Measurements from ENCODE around the gene SND1. TPM values are rescaled to one million over a fixed set of nuclear protein-coding genes. Genes with fewer than 3 reads are reported as not detected.

SND1 gene
- total RNA-seq, 2 donors from 2014 or later, result 91.0 to 111 TPM

DNA sequence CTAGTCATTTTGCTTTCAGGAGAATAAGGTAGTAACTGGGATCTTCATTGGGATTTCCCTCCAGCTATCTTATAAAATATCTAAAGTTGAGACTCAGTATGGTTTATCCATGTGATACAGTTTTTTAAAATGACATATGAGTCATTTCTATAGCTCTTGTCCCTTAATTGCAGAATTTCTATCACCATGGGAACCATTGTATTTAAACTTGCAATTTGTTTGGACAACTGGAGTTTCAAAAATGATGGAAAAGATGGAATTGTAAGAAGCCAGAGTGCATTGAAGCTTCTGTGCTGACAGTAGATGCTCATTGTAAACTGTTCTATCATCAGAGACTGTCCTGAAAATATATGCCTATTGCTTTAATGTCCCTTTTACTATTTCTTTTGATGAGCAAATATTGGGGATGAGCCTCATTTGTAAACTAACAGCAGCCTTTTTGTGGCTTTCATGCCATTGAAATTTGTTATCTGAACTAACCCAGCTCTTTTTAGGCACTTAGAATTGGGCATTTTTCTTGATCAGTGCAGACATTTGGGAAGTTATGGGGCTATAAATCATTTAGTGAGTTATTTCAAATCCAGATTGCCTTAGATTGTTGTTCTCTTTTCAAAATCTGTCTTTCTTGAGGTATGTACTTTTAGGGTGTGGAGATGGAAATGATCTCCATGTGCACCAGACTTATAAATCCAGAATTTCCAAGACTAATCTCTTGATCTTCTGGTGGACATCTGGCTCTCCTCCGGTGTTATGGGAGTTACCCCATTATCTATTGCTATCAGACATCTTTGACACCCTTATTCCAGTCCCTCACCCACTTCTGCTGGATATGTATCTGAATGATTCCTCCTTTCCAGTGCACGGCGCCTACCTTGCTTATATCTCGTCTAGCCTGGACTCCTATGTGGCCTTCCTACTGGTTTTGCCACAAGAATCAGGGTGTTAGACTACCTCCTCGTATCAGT lies 159.0 kb downstream of the SND1 start:
- DNase-seq (ENCODE audit: low spot score) (no peak), ATAC-seq (ENCODE audit: insufficient number of reproducible peaks, low FRiP score, low read depth) (no peak)
- TF ChIP-seq, protein P1, sequence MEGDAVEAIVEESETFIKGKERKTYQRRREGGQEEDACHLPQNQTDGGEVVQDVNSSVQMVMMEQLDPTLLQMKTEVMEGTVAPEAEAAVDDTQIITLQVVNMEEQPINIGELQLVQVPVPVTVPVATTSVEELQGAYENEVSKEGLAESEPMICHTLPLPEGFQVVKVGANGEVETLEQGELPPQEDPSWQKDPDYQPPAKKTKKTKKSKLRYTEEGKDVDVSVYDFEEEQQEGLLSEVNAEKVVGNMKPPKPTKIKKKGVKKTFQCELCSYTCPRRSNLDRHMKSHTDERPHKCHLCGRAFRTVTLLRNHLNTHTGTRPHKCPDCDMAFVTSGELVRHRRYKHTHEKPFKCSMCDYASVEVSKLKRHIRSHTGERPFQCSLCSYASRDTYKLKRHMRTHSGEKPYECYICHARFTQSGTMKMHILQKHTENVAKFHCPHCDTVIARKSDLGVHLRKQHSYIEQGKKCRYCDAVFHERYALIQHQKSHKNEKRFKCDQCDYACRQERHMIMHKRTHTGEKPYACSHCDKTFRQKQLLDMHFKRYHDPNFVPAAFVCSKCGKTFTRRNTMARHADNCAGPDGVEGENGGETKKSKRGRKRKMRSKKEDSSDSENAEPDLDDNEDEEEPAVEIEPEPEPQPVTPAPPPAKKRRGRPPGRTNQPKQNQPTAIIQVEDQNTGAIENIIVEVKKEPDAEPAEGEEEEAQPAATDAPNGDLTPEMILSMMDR (IDR thresholded peaks at IDR 0.05), result no peak
- H3K9me3 ChIP-seq, result no peaks in the 10 kb centered on the region
- H3K36me3 ChIP-seq, result no peaks in the 10 kb centered on the region
- H3K4me3 ChIP-seq, result no peak overlapping the region
- H3K4me1 ChIP-seq (ENCODE audit: control insufficient read depth in 1 of 2, low read depth in 2 of 2), result peaks cover 4 to 10% of the 10 kb centered on the region in 2 donors
- H3K27ac ChIP-seq, result no peak overlapping the region
- no peaks in the 10 kb centered on the region for H3K27me3 ChIP-seq (replicated peaks; ENCODE audit: insufficient read depth)

DNA sequence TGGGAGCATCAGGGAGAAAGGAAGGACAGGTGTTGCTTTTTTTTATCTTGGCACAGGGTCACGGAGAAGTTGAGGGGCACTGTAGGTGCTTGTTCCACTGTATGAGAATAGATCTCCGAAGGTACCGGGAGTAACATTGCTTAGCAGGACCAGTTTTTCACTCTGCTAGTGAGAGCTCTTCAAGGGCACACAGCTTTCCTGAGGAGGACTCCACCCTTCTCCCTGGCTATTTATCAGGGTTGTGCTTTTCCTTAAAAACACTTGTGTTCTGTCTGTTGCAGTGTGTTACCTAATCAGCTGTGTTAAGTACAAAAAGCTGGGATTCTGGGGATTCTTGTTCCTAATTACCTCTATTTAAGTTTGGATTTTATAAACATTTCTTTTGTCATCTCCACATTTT lies 160.5 kb downstream of the SND1 start:
- Histone ChIP-seq H3K4me3 (no peak overlapping the region), H3K27ac (no peak overlapping the region), H3K36me3 (no peaks in the 10 kb centered on the region), H3K27me3 (replicated peaks; ENCODE audit: insufficient read depth) (no peaks in the 10 kb centered on the region), H3K9me3 (no peaks in the 10 kb centered on the region), H3K4me1 (ENCODE audit: control insufficient read depth in 1 of 2, low read depth in 2 of 2) (peaks cover 4 to 10% of the 10 kb centered on the region in 2 donors)
- TF ChIP-seq, protein P1 (IDR thresholded peaks at IDR 0.05), result no peak
- ATAC-seq (ENCODE audit: insufficient number of reproducible peaks, low FRiP score, low read depth) (no peak), DNase-seq (ENCODE audit: low spot score) (no peak)

DNA sequence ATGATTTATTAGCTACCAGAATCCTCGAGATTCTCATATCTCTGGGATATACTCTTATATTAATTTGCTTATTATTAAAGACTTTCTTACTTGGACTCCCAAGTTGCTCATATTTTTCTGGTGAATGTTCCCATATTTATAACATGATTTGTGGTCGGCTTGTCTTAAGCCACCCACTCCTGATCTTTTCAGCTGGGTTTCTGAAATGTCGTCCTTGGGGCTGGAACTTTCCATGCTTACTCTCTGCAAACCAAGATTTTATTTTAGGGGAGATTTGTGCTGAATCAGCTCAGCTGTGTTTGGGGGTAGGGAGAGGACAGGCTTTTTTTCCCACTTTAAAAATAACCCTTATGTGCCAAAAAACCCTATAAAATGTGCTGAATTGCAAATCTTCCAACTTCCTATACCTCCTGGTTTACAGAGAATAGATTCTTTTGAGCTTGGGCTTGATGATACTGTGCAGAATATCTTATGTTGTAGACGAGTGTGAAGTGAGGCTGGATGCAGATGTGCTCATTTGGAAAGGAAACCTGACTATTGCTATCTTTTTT lies 162.1 kb downstream of the SND1 start:
- H3K36me3 ChIP-seq, result no peaks in the 10 kb centered on the region
- H3K4me1 ChIP-seq (ENCODE audit: control insufficient read depth in 1 of 2, low read depth in 2 of 2), result peaks cover 4 to 10% of the 10 kb centered on the region in 2 donors
- no peaks in the 10 kb centered on the region for H3K9me3 ChIP-seq
- H3K27me3 ChIP-seq (replicated peaks; ENCODE audit: insufficient read depth), result no peaks in the 10 kb centered on the region
- ATAC-seq (ENCODE audit: insufficient number of reproducible peaks, low FRiP score, low read depth) (no peak), DNase-seq (ENCODE audit: low spot score) (no peak)
- TF ChIP-seq, protein P1 (IDR thresholded peaks at IDR 0.05), result no peak
- H3K27ac ChIP-seq, result no peak overlapping the region
- H3K4me3 ChIP-seq, result no peak overlapping the region

DNA sequence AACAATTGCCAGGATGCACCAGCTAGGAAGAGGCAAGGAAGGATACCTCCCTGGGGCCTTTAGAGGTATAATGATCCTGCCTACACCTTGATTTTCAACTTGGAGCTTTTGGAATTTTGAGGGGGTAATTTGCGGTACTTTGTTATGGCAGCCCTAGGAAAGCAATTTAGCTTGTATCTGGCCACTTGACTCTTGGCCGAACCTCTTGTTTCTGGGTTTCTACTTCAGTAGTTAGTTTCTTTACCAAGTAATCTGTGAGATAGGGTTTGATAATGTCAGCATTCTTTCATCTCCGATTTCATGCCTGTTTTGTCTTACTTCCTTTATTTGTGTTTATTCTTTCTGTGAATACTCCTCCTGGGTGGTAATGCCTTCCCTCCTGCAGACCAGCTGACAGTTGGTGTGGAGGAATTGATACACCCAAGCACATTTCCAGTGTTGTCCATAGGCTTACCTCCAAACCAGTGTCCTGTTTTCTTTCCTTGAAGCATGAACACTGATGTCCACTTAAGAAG lies 163.7 kb downstream of the SND1 start:
- no peak overlapping the region for H3K4me3 ChIP-seq
- no peaks in the 10 kb centered on the region for H3K36me3 ChIP-seq
- TF ChIP-seq, protein P1 (IDR thresholded peaks at IDR 0.05), result no peak
- no peaks in the 10 kb centered on the region for H3K9me3 ChIP-seq
- no peak for ATAC-seq (ENCODE audit: insufficient number of reproducible peaks, low FRiP score, low read depth)
- H3K27ac ChIP-seq, result no peak overlapping the region
- no peak for DNase-seq (ENCODE audit: low spot score)
- no peaks in the 10 kb centered on the region for H3K27me3 ChIP-seq (replicated peaks; ENCODE audit: insufficient read depth)
- peaks cover 4 to 18% of the 10 kb centered on the region in 2 donors for H3K4me1 ChIP-seq (ENCODE audit: control insufficient read depth in 1 of 2, low read depth in 2 of 2)
